PFSK-1 (cell line): ENCODE measurements around the gene LMBRD1.

ENCODE experiments used
- FOXP2 ChIP-seq: optimal IDR thresholded peaks from 2 replicates; pipeline ENCODE3; 2011; ENCODE audit warnings: borderline replicate concordance, control low read depth, inconsistent platforms; ENCODE audit not compliant: insufficient read depth; ENCODE audit errors: extremely low read length, extremely low read depth
- POLR2AphosphoS5 ChIP-seq: IDR thresholded peaks from 2 replicates; pipeline ENCODE4 v1.6.1; 2012; ENCODE audit warnings: low read depth, mild to moderate bottlenecking, control low read depth, low read length, moderate library complexity
- REST ChIP-seq, 2 experiments: IDR thresholded peaks; 2 replicates each; pipeline versions ENCODE4 v1.6.1 to v1.8.0; 2011 to 2012; ENCODE audit warnings: low read depth in 2 of 2, low read length in 2 of 2, control low read depth in 1 of 2, inconsistent platforms in 1 of 2, mild to moderate bottlenecking in 1 of 2, moderate library complexity in 1 of 2; ENCODE audit not compliant: insufficient read depth in 1 of 2
- SIN3A ChIP-seq: IDR thresholded peaks from 2 replicates; pipeline ENCODE4 v1.6.1; 2012; ENCODE audit warnings: mild to moderate bottlenecking, low read length, moderate library complexity, borderline replicate concordance; ENCODE audit not compliant: insufficient read depth
- TAF1 ChIP-seq: IDR thresholded peaks from 2 replicates; pipeline ENCODE4 v1.6.1; 2012; ENCODE audit warnings: low read length, control low read depth, borderline replicate concordance; ENCODE audit not compliant: insufficient read depth

The LMBRD1 gene

DNA sequence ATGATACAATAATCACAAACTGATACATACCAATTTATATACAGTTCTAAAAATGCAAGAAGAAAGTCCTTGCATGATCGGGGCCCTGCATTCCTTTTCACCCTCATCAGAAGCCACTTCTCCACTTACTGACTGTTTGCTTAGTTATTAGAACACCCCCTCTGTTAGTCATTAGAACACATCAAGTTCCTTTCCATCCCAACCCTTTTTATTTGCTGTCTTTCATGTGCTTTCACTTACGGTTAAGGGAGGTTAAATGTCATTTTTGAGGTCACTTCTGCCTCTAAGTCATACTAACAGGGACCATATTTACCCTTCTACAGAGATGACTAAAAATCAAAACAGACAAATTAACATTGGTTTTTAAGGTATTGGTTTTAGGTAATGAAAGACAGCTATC lies 149.1 kb downstream of the LMBRD1 start:
- no peak for TF ChIP-seq TAF1
- TF ChIP-seq REST (IDR thresholded peaks at IDR 0.05; ENCODE audit: insufficient read depth in 1 of 2, low read depth in 2 of 2, low read length in 2 of 2) = no peak
- no peak for TF ChIP-seq POLR2AphosphoS5
- TF ChIP-seq FOXP2 = no peak
- no peak for TF ChIP-seq SIN3A

- TF ChIP-seq SIN3A (no peak), FOXP2 (no peak), TAF1 (no peak), POLR2AphosphoS5 (no peak), REST (IDR thresholded peaks at IDR 0.05; ENCODE audit: insufficient read depth in 1 of 2, low read depth in 2 of 2, low read length in 2 of 2) (no peak)
Observed at GRCh38 chr6:69643688-69644087, 153.1 kb downstream of the LMBRD1 start.

- no peak for TF ChIP-seq TAF1
- no peak for TF ChIP-seq SIN3A
- no peak for TF ChIP-seq FOXP2
- no peak for TF ChIP-seq REST (IDR thresholded peaks at IDR 0.05; ENCODE audit: insufficient read depth in 1 of 2, low read depth in 2 of 2, low read length in 2 of 2)
Observed at GRCh38 chr6:69632932-69633331, 163.9 kb downstream of the LMBRD1 start.

- TF ChIP-seq POLR2AphosphoS5 (no peak), SIN3A (no peak), TAF1 (no peak), FOXP2 (no peak), REST (IDR thresholded peaks at IDR 0.05; ENCODE audit: insufficient read depth in 1 of 2, low read depth in 2 of 2, low read length in 2 of 2) (no peak)
Observed at GRCh38 chr6:69631552-69632346, 165.1 kb downstream of the LMBRD1 start.

DNA sequence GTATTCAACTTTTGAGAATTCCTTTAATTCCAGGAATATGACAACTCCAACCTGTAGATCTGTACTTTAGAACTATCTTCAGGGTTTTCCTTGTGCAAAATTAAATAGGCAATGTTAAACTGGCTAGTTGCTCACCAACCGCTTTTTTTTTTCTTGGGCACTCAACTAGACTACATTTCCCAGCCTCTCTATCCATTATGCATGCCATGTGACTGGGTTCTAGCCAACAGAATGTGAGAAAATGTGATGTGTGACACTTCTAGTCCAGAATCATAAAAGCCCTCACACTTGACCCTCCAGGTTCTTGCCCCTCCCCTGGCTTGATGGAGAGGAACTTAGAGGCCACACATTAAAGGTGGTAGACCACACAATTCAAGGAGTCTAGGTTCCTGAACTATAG lies 166.0 kb downstream of the LMBRD1 start:
- no peak for TF ChIP-seq REST (IDR thresholded peaks at IDR 0.05; ENCODE audit: insufficient read depth in 1 of 2, low read depth in 2 of 2, low read length in 2 of 2)
- no peak for TF ChIP-seq SIN3A
- no peak for TF ChIP-seq TAF1
- no peak for TF ChIP-seq POLR2AphosphoS5
- TF ChIP-seq FOXP2 = no peak
